Raji (cell line): ENCODE measurements around the gene DMD.

Experiments used
- POLR2A ChIP-seq: IDR thresholded peaks from 2 replicates; pipeline ENCODE4 v1.6.1; 2011; ENCODE audit warnings: low read depth, low read length, control low read depth; ENCODE audit not compliant: insufficient read depth

Gene DMD

DNA sequence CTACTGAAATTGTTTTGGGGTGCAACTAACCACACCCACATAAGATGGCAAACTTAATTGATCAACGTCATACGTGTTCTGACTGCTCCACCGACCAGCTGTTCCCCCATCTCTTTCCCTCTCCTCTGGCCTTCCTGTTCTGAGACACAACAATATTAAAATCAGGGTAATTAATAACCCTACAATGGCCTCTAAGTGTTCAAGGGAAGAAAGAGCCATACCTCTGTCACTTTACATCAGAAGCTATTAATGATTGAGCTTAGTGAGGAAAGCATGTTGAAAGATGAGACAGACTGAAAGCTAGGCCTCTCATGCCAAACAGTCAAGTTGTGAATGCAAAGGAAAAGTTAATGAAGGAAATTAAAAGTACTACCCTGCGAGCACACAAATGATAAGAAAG lies 1965.6 kb downstream of the DMD start:
- no peak for TF ChIP-seq POLR2A

DNA sequence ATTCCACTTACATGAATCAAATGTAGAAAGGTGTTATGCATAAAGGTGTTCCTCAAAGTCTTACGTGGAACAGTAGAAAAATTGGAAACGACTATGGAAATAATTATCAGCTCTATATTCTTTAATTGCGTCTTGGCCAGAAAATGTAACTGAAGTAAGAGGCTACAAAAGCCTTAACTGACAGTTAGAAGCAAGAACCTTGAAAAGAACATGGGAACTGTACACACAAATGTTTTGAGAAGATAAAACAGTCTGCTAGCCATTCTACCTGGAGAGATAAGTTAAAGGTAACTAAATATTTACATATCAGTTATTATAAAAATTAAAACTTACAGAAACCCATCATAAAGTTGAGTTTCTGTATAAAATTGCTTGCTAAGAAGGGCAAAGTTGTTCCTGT lies 1967.5 kb downstream of the DMD start:
- TF ChIP-seq POLR2A = no peak

DNA sequence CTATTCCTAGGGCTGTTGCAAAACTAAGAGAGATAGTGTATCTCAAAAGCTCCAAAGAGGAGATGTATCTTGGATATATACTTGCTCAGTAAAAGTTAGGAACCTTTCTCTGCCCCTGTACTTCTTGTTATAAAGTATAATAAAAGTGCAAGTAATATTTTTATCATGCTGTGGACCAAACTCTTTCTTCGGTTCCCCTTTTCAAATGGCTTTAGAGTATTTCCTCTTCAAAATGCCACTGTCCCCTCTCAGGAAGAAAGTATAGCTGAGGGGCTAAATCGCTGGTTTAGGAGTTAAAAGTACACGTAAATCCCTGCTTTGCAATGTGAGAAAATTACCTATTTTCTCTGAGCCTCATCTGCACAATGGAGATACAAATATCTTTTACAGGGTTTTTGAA lies 1970.4 kb downstream of the DMD start:
- no peak for TF ChIP-seq POLR2A

DNA sequence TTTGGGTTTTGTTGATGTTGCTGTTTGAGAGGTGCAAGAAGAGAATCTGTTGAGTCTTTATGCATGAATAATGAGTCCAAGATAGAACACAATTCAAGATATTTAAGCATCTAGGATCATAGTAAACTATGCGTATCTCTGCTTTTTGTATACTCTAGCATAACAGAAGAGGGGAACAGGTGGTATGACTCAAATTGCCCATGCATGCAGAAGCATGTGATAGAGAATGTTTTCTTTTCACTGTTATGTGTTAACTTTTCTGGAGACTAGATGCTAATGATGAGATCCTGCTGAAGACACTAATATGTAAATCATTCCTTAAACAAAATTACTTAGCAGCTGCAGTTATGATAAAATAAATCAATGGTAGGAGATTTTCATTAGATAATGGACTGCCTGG lies 1974.2 kb downstream of the DMD start:
- no peak for TF ChIP-seq POLR2A

DNA sequence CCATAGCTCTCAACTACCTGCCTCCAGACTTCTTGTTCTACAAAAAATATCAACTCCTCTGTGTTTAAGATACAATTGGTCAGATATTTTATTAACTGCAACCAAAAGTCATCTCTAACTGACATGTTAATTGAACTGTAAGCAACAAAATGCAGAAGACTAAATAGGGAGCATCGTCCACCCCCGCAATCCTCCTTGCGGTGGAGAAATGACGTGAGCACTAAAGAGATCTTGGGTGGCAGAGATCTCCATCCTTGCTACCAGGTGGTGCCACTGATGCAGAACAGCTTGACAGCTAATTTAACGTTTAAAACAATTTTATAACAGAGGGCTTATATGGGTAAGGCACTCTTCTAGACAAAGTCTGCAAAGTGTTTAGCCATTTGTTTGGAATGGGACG lies 1975.1 kb downstream of the DMD start:
- no peak for TF ChIP-seq POLR2A

DNA sequence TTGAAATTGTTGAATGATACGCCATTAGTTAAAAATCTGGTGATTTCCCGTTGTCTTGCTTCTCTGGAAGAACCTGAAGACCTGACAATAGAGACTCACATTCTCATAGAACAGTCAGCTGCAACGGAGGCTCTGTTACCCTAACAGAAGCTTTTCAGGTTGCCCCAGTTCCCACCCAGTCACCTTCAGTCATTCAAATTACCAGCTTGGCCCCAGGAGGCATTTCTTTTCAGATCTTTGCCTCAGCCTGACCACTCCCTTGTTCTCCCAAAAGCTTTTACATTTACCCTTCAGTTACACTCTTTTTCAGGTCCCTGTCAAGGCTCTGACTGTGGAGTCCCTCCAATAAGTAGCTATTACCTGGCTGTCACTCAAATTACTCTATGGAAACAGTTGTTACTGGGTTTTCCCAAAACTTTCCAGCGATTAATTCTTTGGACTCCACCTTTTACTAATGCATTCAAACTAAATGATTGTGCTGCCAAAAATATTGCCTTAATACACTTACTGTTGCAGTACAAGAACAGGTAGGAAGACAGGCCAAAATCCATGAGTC lies 1977.3 kb downstream of the DMD start:
- TF ChIP-seq POLR2A = no peak

DNA sequence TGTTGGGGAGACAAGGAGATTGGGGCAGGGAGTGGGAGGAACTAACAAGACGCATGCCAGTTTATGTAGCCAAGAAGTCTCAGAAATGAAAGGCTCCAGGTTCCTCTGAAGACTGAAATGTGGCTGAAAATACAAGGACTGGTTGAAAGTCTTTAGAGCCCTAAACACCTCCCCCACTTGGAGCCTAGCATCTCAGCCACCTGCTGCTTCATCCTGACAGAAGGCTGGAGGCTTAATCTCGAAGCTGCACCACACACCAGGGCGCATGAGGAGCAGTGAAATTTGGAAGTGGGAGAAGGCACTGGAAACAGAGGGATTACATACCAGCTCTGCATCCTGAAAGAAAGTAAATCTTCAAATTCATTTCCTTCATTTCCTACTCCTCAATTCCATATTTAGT lies 1978.8 kb downstream of the DMD start:
- no peak for TF ChIP-seq POLR2A

DNA sequence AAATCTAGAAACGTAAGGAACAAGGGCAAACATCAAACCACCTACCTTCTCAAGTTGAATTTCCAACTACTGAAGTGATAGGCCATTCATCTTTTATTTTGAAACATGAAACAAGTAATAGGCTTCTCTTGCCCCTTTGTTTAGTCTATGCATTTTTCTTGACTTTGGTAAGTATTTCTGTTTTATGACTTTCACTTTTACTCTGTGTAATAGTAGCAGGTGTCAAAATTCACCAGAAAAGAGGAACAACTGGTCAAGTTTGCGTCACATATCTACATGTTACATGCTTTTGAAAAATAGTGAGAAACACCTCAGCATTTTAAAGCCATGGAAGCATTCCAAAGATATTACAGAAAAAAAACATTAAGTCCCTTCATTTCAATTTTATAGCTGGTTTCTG lies 1982.4 kb downstream of the DMD start:
- TF ChIP-seq POLR2A = no peak

DNA sequence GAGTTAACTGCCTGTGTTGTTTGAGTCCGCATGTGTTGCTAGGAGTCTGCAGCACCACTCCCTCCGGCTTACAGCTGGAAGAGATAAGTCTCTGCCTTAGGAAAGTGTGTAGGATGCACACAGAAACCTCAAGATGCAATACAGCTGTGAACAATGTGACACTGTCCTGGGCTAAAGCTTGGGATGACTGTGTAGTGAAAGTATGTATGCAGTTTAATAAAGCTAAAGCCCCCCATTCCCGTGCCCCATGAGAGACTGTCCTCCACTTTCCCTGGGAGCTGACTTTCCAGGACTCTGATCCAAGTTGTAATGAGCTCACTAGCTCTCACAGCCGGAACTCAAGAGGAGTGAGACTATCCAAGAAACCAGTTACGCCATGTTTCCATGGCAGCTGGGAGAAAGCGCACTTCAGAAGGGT lies 1982.9 kb downstream of the DMD start:
- TF ChIP-seq POLR2A = no peak

DNA sequence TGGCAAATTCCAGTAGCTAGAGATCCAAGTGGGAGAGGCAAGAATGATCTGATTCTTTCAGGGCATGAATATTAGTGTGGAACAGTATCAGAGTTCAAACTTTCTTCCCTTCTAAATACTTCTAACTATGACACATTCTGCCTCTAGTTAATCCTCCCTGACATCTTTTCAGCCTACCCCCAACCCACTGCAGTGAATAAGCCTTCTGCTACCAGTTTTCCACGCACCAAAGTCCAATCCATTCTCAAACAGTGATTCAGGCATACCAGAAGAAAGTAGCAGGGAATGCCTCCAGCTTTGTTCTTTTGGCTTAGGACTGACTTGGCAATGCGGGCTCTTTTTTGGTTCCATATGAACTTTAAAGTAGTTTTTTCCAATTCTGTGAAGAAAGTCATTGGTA lies 1984.1 kb downstream of the DMD start:
- no peak for TF ChIP-seq POLR2A

DNA sequence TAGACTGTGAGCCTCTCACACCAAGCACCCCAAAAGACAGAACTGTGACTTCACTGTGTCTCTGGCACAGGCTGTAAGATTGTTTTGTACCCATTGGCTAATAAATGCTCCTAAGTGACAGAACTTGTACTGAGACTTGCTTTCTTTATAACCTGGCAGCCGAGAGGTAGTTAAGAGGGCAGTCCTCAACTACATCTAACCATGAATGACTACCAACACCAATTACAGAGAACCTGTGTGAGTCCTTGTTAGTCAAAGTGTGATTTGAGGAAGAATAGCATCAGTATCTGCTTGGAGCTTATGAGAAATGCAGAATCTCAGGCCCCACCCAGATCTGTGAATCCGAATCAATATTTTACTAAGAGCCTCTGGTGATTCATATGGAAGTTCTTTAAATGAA lies 1985.5 kb downstream of the DMD start:
- no peak for TF ChIP-seq POLR2A

DNA sequence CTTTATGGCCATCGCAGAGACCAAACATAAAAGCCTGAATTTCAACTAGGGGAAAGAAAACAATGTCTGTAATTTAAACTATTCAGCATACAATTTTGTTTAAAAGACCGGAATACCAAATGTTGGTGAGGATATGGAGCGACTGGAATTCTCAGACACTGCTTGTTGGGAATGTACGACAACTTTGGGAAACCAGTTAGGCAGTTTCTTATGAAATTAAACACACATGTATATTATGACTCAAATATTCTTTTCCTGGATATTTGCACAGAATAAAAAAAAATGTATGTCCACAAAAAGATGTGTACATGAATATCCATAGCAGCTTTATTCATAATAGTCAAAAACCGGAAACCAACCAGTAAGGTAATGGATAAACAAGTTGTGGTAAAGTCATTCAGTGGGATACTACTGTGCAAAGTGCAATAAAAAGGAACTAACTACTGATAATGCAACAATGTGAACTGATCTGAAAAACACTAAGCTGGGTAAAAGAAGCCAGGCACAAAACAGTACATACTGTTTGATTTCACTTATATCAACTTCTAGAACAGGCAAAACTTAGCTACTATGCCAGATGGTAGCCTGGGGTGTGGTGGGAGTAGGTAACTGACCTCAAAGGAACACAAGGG lies 1986.9 kb downstream of the DMD start:
- no peak for TF ChIP-seq POLR2A

DNA sequence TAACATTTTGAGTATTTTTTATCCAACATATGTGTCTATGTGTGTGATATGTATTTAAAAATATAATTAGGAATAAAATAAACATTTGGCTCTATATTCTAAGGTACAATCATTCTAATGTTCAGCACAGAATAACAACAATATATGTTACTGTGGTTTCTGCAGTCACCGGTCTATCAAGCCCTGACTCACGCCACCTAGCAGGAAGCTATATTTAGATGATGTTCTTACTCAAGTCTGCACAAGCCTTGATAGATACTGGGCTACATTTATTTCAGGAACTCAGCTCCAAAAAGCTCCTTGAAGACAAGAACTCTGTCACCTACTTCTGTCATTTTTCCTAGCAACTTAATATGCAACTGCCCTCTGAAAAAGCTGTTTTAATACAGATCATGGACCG lies 1987.5 kb downstream of the DMD start:
- TF ChIP-seq POLR2A = no peak

DNA sequence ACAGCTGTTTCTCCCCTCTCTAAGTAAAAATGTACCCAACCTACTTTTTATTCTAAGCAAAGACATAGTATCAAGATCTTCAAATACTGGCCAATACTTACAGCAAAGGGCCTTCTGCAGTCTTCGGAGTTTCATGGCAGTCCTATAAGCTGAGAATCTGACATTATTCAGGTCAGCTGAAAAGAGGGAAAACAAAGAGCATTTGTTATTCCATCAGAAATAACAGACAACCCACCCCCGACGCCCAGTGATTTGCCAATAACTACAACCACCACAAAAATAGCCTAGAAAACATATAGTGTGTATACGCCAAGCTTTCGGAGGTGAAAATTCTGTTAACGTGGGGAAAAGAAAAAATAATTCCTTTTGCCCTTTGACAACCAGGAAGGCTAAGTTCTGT lies 1988.4 kb downstream of the DMD start:
- no peak for TF ChIP-seq POLR2A

DNA sequence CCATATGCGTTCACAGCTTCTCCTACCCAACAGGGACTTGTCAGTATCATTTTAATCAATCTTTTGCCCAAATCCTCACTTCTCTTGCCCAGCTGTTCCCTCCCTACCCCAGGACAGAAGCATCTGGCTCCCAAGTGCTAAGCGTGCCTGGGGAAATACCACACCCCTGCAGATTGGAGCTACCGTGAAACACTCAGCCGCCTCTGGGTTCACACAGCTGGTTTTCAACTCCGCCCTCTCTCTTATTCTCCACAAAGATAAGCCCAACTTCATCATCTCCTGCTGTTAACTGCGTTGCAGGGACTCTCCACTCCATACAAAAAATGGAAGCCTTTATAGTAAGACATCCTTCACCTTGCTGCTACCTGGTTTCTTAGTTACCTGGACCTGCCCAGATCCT lies 1992.2 kb downstream of the DMD start:
- no peak for TF ChIP-seq POLR2A

DNA sequence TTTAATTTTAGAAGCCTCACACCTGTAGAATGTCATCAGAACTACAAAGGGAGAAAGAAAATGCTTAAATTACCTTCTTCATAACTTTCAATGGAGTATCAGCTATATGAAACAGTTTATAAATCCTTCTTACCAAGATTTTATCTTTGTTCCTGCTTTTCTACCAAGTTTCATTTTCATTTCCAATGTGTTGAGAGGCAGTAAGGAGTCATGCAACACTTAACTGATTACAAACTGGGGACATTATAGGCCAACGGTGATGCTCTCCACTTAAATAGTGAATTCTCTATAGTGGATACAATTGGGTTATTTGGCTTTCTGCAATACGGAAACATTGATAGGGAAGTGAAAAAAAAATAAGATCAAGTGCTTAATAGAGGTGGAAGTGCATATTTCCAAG lies 1994.3 kb downstream of the DMD start:
- no peak for TF ChIP-seq POLR2A

DNA sequence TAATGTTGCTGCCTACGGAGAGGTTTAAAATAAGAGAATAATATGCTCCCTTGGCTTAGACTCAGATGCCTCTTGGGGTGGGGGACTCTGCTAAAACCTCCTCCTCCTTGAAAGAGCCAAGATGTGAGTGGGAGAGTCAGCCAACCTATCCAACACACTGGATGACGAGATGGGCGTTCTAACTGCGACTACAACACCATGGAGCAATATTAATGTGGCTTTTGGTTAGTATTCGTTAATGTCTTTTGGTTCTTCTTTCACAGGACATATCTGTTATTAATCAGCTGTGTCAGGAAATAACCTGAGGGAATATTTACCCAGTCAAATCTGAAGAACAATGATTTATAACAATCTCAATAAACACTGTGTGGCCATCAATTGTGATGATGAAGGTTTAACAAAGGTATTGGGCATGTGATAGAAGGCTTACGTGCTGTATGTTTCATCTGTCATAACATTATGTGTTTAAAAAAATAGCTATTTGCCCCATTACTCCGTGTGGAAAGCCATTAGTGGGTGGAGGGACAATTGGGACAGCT lies 1996.0 kb downstream of the DMD start:
- no peak for TF ChIP-seq POLR2A

DNA sequence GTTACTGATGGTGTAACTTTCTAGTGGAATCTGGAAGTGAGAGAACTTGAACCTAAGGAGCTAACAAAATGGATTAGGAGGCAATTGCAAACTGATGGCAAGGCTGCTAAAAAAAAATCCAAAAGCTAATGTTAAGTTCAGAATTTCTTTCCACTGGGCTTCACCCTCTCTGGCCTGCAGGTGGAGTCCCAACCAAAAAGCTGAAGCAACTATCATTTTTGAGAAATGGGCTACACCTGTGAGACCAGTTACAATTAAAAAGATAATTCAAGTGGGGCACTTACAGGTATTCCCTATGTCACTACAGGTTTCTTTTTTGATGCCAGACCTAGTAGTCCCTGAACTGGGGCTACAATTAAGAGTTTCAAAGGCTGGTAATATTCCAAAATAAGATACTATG lies 1997.4 kb downstream of the DMD start:
- no peak for TF ChIP-seq POLR2A
